Measurements from ENCODE around the gene PHTF2. TPM values are rescaled to one million over a fixed set of nuclear protein-coding genes. Genes with fewer than 3 reads are reported as not detected.

Gene PHTF2
- total and polyA plus RNA-seq, 2 of the 4 experiments (the other 2 are of a cell fraction), result 28.3 to 69.9 TPM

DNA sequence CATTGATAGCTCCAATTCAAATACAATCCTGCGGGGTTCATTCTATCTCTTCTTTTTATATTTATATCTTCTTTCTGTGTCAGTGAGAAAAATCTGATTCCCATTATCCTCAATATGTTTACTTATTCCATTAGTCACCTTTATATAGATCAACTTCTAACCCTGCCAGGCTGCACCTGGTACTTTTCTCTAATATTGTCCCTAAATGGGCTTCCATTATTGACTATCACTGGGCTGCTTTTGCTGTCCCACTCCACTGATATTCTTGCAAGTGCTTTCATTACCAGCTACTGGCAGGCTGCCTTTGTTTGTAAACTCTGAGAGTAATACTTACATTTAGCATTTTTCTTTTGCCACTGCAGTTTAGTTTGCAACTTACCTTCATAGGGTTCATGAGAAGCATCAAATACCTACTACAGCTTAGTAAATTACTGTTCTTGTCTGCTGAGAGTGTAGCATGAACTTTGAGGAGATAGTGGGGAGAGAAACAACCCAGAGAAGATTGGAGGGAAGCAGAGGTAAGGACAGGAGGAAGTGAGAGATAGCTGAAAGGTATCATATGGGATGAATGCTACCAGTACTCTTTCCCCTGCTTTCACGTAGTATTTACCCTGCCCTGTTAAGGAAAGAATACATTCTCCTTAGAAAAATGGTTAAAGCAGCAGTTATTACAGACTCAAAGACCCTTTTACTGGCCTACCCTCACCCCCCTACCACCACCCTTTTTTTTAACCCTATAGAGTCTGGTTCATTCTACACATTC, 119.1 kb downstream of the PHTF2 start (continued):
- TF ChIP-seq, protein P1, sequence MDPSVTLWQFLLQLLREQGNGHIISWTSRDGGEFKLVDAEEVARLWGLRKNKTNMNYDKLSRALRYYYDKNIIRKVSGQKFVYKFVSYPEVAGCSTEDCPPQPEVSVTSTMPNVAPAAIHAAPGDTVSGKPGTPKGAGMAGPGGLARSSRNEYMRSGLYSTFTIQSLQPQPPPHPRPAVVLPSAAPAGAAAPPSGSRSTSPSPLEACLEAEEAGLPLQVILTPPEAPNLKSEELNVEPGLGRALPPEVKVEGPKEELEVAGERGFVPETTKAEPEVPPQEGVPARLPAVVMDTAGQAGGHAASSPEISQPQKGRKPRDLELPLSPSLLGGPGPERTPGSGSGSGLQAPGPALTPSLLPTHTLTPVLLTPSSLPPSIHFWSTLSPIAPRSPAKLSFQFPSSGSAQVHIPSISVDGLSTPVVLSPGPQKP (IDR thresholded peaks at IDR 0.05; ENCODE audit: borderline replicate concordance, low read depth, low read length), result no peak

DNA sequence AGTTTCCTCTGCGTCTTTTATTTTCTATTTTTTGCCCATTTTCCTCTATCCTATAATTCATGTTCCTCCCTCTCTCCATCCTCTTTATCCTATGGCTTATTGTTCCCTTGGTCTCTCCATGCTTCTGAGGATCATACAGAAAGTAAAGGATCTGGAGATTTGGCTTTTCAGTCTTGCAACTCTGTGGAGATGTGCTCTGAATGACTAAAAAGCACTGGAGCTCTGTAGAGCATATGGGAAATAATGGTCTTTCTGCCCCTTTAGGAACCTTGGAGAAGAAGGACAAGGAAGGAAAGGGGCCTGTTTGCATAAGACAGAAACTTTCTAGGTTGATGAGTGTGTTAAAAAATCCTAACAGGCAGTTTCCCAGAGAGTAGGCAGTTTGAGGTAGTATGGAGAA, 120.1 kb downstream of the PHTF2 start:
- Histone ChIP-seq H3K9me1 (ENCODE audit: insufficient read depth, low read length) (no peaks in the 10 kb centered on the region), H3K27ac (ENCODE audit: insufficient read depth, low read length) (no peak overlapping the region), H3K4me1 (ENCODE audit: control insufficient read depth, insufficient read depth, low read length) (peaks cover 2% of the 10 kb centered on the region; the same call in 1 of the 2 replicates), H2AK9ac (replicated peaks; ENCODE audit: low read depth, low read length, poor library complexity) (no peak overlapping the region), H3K4me3 (ENCODE audit: insufficient read depth, low read depth, low read length) (no peak overlapping the region), H3K27me3 (ENCODE audit: control insufficient read depth, insufficient read depth, low read length) (no peaks in the 10 kb centered on the region), H4K5ac (ENCODE audit: low read depth, low read length) (no peak overlapping the region), H2BK15ac (ENCODE audit: low read depth, low read length) (no peak overlapping the region), H4K20me1 (ENCODE audit: insufficient read depth, low read length) (no peaks in the 10 kb centered on the region; the same call in 1 of the 2 replicates), H3K9ac (ENCODE audit: low read depth, low read length) (no peak overlapping the region), H3K79me1 (ENCODE audit: low read depth in 1 of 2, low read length in 2 of 2) (peaks cover 0 to 3% of the 10 kb centered on the region in 2 experiments; a peak in 2 of 4 replicates), H3K36me3 (ENCODE audit: control insufficient read depth, insufficient read depth, low read length) (no peaks in the 10 kb centered on the region; the same call in 1 of the 2 replicates), H3K4me2 (ENCODE audit: low read depth, low read length) (no peak overlapping the region), H3K18ac (ENCODE audit: low read depth, low read length) (no peak overlapping the region), H3K4ac (ENCODE audit: low read depth, low read length) (no peak overlapping the region), H4K91ac (ENCODE audit: insufficient read depth, low read depth, low read length) (no peak overlapping the region), H3K56ac (ENCODE audit: extremely low read depth, insufficient read depth, low read length) (no peak overlapping the region), H2BK120ac (ENCODE audit: low read depth, low read length) (no peak overlapping the region), H2AK5ac (ENCODE audit: low read depth, low read length) (no peak overlapping the region), H2AFZ (replicated peaks; ENCODE audit: low read length, poor library complexity) (no peak overlapping the region), H4K8ac (ENCODE audit: low read depth in 2 of 2, low read length in 2 of 2) (no peak overlapping the region), H3K9me3 (ENCODE audit: control insufficient read depth, insufficient read depth, low read length) (no peaks in the 10 kb centered on the region), H2BK20ac (ENCODE audit: low read depth, low read length) (no peak overlapping the region), H3K14ac (replicated peaks; ENCODE audit: low read depth, low read length) (no peak overlapping the region), H2BK5ac (ENCODE audit: low read depth, low read length, poor library complexity, severe bottlenecking) (no peak overlapping the region), H3K23ac (ENCODE audit: low read depth, low read length) (no peak overlapping the region)
- no TSS peak for BruUV-seq (replicated peaks)
- dilution Hi-C loops (cut with HindIII; ENCODE audit: low sequenced_read_pairs, unreplicated experiment), result no loop called here
- no CpG with 5 or more reads among the region's 1 CpG for WGBS, 2 experiments (ENCODE audit: extremely low coverage in 2 of 2, insufficient read length in 1 of 2)
- ATAC-seq (ENCODE audit: low read depth), result no peak
- ChIA-PET CTCF (no interaction called here), POLR2A (ENCODE audit: unreplicated experiment) (no interaction called here)
- intact Hi-C loops (cut with micrococcal nuclease), result loop anchor here (5.0 kb wide), 1 partner anchor 266 kb away; no protein-coding TSS in a partner anchor
- no peak for DNase-seq
- in situ Hi-C loops (cut with MboI; ENCODE audit: low sequenced_read_pairs), result no loop called here
- TF ChIP-seq MXI1 (IDR thresholded peaks at IDR 0.05; ENCODE audit: borderline replicate concordance, low read depth, low read length) (no peak), BHLHE40 (IDR thresholded peaks at IDR 0.05; ENCODE audit: low read depth, low read length) (no peak), SMC3 (IDR thresholded peaks at IDR 0.05; ENCODE audit: low read depth, low read length) (no peak), CEBPB (IDR thresholded peaks at IDR 0.05; ENCODE audit: low read depth, low read length) (no peak), FOS (IDR thresholded peaks at IDR 0.05; ENCODE audit: low read depth, low read length) (no peak), MAZ (IDR thresholded peaks at IDR 0.05; ENCODE audit: borderline replicate concordance, low read depth, low read length) (no peak), RCOR1 (IDR thresholded peaks at IDR 0.05; ENCODE audit: insufficient replicate concordance, low read length) (no peak)
- TF ChIP-seq, protein P2, sequence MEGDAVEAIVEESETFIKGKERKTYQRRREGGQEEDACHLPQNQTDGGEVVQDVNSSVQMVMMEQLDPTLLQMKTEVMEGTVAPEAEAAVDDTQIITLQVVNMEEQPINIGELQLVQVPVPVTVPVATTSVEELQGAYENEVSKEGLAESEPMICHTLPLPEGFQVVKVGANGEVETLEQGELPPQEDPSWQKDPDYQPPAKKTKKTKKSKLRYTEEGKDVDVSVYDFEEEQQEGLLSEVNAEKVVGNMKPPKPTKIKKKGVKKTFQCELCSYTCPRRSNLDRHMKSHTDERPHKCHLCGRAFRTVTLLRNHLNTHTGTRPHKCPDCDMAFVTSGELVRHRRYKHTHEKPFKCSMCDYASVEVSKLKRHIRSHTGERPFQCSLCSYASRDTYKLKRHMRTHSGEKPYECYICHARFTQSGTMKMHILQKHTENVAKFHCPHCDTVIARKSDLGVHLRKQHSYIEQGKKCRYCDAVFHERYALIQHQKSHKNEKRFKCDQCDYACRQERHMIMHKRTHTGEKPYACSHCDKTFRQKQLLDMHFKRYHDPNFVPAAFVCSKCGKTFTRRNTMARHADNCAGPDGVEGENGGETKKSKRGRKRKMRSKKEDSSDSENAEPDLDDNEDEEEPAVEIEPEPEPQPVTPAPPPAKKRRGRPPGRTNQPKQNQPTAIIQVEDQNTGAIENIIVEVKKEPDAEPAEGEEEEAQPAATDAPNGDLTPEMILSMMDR (conservative IDR thresholded peaks at IDR 0.05; ENCODE audit: low read depth, low read length), result no peak
- TF ChIP-seq, protein P3, sequence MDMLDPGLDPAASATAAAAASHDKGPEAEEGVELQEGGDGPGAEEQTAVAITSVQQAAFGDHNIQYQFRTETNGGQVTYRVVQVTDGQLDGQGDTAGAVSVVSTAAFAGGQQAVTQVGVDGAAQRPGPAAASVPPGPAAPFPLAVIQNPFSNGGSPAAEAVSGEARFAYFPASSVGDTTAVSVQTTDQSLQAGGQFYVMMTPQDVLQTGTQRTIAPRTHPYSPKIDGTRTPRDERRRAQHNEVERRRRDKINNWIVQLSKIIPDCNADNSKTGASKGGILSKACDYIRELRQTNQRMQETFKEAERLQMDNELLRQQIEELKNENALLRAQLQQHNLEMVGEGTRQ (IDR thresholded peaks at IDR 0.05; ENCODE audit: low read depth, low read length), result no peak

Measured in IMR-90 (cell line).